Muscle of back (tissue), 11 donors: Measurements from ENCODE around the gene WDR45B. TPM values are rescaled to one million over a fixed set of nuclear protein-coding genes. Genes with fewer than 3 reads are reported as not detected.
A peak's percentile ranks its signal among the peaks of the same experiment; 100 is the strongest.
"Not testable (repeated sequence)": the region's sequence is repeated elsewhere in the genome, so short reads cannot be mapped to it uniquely, and the experiment has no call there.

Source experiments
- DNase-seq, 3 donors: peaks; one replicate each; pipeline versions ENCODE4 v3.0.0 to v3.0.0-alpha.2; 2013
- polyA plus RNA-seq, 10 donors: library from polyadenylated mRNA; unstranded; fragments of 120-200 nt; gene quantifications; one replicate each; pipeline ENCODE4 v1.2.1, GENCODE V29; 2013; ENCODE audit not compliant: insufficient read length in 10 of 10

Gene WDR45B
- polyA plus RNA-seq, 10 donors = 51.5 to 71.7 (median 58.3) TPM

DNA sequence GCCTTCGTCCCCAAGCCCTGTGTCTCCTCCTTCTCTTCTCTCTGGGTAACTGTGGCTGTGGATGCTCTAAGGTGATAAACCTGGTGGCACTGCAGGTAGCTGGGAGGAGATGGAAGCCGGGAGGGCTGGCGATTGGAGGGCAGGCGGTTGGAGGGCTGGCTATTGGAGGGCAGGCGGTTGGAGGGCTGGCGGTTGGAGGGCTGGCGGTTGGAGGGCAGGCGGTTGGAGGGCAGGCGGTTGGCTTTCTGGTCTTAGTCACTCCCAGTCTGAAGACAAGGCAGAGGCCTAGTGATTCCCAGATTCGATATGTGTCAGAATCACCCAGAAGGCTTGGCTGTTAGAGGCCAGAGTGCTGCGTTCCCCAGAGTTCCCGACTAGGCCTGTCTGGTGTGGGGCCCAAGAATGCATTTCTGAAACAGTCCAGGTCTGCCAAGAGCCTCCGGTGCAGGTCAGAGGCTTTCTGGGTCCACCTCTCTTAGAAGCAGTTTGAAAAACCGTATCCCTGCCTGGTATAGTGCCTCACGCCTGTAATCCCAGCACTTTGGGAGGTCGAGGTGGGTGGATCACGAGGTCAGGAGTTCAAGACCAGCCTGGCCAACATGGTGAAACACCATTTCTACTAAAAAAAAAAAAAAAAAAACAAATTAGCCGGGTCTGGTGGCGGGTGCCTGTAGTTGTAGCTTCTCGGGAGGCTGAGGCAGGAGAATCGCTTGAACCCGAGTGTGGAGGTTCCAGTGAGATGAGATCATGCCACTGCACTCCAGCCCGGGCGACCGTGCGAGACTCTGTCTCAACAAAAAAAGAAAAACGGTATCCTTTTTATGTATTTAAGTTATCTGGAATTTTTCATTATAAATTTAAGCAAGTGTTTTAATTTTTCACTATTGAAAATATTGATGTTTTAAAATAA lies 59.7 kb downstream of the WDR45B start:
- no peak for DNase-seq

DNA sequence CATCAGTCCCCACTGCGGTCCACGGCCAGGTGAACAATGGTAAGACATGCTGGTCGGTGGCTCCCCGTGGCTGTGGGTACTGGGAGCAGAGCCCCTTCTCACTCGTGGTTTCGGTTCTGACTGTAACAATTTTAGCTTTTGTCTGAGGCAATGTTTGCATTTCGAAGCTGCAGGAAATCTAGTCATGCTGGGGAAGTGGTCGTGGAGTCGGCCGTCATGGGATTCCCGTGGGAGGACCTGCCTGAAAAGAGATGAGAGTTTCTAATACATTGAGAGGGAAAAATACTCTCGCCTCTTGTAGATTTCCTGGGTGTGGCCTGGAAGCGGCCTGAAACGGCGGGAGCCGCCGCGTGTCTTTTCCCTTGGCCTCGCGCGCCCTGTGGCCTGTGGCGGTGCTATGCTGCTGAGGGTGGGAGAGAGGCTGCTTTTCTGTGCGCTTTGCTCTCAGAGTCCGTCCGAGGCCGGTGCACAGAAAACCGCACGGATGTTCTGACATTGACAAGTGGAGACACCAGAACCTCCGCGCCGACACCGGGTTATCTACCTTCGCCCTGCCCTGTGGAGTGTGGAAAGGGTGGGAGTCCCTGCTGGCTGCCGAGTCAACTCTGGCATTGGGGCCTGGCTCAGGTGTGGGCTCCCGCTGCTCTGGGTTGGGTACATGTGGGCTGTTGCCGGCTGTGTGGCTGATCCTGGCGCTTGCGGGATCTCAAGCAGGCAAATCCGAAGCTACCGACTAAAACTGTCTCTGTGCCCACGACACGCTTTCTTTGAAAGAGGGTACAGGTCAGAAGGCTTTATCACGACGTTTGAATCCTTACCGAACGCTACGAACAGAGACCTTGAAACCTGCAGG lies 60.8 kb downstream of the WDR45B start:
- no peak for DNase-seq

DNA sequence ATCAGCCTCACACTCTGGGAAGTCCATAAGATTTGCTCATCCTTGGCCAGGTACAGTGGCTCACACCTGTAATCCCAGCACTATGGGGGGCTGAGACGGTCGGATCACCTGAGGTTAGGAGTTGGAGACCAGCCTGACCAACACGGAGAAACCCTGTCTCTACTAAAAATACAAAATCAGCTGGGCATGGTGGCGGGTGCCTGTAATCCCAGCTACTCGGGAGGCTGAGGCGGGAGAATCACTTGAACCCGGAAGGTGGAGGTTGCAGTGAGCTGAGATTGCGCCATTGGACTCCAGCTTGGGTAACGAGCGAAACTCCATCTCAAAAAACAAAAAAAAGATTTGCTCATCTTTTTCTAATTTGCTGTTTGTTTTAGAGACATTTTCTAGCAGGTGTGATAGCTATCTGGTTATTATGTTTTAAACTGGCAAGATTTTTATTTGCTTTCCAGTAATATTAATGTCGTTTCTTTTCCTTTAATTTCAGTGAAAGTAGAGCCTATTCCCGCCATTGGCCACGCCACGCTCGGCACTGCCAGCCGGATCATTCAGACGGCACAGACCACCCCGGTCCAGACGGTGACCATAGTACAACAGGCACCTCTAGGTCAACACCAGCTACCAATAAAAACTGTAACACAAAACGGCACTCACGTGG lies 61.5 kb downstream of the WDR45B start:
- DNase-seq = no peak

DNA sequence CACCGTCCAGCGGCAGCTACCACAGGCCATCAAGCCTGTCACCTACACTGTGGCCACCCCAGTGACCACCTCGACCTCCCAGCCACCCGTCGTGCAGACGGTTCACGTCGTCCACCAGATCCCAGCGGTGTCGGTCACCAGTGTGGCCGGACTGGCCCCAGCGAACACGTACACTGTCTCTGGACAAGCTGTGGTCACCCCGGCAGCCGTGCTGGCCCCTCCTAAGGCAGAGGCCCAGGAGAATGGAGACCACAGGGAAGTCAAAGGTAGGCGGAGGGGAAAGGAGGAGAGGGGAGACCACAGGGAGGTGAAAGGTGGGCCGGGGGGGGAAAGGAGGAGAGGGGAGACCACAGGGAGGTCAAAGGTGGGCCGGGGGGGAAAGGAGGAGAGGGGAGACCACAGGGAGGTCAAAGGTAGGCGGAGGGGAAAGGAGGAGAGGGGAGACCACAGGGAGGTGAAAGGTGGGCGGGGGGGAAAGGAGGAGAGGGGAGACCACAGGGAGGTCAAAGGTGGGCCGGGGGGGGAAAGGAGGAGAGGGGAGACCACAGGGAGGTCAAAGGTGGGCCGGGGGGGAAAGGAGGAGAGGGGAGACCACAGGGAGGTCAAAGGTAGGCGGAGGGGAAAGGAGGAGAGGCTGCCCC lies 62.2 kb downstream of the WDR45B start:
- DNase-seq = not testable (repeated sequence)

DNA sequence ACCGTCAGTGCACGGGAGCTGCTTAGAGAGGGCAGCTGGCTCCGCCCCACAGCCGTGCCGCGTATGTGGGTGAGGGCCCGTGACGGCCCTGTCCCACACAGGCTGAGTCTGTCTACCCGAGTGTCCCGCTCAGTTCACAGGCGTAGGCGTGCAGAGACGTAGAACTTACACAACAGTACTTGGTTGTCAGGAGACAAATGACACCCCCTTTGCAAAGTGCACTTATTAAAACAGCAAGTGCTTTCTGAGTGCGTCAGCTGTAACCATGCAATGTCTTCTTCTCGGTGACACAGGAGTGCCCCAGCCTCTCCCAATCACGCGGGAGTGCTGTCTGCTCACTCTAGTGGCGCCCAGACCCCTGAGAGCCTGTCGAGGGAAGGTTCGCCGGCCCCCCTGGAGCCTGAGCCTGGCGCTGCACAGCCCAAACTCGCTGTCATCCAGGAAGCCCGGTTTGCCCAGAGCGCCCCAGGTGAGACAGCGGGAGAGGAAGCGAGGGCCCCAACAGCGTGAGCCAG lies 64.5 kb downstream of the WDR45B start:
- no peak for DNase-seq

DNA sequence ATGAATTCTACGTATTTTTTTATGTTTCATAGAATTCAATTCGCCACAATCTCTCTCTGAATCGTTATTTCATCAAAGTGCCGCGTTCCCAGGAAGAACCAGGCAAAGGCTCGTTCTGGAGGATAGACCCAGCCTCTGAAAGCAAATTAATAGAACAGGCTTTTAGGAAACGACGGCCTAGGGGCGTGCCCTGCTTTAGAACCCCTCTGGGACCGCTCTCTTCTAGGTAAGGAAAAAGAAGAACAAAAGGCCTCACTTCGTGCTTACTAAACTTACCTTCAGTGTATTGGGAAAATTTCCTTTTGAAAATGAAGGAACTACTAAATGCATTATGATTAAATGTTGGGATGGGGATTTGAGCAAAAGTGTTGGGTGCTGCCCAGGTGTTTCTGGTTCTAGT lies 65.5 kb downstream of the WDR45B start:
- DNase-seq = no peak

DNA sequence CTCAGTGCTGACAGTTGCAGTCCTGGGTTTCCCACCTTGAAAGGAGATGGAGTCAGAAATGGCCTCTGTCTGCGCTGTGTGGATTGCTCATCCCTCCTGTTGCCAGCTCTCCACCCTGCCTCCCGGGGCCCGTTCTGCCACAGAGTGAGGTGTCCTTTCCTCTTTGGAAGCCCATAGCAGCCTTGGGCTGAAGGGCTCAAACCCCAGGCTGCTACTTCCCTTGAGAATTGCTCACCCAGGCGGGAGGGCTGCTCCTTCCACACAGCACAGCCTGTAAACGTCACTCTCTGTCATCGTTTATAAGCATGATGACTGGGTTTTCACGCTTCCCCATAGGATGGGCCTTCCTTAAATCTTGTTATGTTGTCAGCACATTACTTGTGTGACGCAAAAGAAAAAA lies 66.0 kb downstream of the WDR45B start:
- no peak for DNase-seq

DNA sequence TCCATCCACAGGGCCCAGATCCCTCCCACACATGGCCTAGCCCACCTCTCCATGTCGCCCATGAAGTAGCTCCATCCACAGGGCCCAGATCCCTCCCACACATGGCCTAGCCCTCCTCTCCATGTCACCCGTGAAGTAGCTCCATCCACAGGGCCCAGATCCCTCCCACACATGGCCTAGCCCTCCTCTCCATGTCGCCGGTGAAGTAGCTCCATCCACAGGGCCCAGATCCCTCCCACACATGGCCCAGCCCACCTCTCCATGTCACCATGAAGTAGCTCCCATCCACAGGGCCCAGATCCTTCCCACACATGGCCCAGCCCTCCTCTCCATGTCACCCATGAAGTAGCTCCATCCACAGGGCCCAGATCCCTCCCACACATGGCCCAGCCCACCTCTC lies 68.3 kb downstream of the WDR45B start:
- not testable (repeated sequence) for DNase-seq

DNA sequence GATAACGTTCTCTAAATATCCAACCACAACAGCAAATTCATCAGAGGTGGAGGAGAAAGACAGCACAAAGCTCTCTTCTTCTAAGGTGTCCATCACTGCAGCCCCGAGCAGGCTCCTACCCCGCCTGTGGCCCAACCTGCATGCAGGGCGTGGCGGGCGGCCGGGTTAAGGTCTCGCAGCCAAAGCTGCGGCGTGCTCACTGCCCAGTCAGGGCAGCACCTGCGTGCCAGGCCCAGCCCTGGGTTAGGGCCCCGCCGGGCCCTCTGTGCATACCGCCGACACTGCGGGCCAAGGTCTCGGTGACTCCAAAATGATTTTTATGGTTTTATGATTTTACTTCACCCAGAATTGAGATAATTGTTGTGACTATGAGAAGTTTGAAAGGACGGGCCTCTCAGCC lies 70.9 kb downstream of the WDR45B start:
- no peak for DNase-seq

DNA sequence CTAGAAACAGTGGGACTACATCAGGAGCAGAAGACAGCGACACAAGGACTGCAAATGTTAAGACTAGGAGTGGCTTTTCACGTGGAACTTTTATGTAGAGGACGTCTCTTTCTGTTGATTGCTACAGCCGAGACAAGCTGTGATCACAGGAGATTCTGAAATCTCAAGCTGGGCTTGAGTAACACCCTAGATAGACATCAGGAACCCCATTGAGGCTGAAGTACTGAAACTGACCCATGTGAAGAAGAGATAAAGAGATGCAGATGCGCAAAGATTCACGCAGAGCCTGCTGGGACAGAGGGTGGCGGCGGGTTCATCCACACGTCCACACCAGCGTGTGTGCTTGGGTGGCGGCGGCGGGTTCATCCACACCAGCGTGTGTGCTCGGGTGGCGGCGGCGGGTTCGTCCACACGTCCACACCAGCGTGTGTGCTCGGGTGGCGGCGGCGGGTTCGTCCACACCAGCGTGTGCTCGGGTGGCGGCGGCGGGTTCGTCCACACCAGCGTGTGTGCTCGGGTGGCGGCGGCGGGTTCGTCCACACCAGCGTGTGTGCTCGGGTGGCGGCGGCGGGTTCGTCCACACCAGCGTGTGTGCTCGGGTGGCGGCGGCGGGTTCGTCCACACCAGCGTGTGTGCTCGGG lies 72.5 kb downstream of the WDR45B start:
- DNase-seq = not testable (repeated sequence)

DNA sequence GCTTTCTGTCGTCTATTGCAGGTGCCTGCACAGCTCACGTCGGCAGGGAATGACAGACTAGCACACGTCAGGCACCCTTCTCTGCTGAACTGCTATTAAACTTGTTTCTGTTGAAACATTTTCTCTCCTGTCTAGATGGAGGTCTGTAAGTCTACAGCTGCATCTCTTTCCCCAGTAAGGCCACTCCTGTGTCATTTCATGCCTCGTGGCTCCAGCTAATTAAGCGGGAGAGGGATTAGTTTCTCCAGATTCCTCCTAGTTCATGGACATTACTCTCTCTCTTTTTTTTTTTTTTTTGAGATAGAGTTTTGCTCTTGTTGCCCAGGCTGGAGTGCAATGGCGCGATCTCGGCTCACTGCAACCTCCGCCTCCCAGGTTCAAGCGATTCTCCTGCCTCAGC lies 74.2 kb downstream of the WDR45B start:
- DNase-seq = no peak

DNA sequence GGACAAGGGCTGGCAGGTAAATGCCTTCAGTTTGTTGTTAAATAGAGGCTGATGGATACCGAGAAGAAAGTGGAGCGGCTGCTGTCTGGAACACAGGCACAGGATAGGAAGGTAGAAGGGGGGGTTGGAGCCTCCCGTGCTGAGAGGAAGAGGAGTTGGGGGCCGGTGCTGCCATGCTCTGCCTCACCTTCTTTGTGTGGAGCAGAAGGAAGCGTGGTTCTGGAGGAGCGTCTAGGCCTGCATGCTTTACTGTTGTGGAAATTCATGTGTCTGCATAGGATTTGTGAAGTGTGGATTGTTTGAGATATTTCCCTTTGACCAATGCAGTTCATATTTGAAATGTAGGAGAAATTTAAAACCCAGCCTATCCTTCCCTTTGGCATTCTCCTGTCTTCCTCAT lies 76.4 kb downstream of the WDR45B start:
- DNase-seq = no peak

DNA sequence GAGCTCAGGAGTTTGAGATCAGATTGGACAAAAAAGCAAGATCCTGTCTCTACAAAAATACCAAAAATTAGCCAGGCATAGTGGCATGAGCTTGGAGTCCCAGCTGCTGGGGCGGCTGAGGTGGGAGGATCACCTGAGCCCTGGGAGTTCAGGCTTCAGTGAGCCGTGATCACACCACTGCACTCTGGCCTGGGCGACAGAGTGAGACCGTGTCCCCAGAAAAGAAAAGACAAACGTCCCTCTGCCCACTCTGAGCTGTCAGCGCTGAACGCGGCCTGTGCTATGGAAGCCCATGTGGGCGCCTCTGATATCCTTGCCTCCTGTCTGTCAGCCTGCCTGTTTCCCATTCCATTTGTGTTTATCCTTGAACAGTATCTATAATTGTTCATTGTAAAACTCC lies 78.0 kb downstream of the WDR45B start:
- no peak for DNase-seq

DNA sequence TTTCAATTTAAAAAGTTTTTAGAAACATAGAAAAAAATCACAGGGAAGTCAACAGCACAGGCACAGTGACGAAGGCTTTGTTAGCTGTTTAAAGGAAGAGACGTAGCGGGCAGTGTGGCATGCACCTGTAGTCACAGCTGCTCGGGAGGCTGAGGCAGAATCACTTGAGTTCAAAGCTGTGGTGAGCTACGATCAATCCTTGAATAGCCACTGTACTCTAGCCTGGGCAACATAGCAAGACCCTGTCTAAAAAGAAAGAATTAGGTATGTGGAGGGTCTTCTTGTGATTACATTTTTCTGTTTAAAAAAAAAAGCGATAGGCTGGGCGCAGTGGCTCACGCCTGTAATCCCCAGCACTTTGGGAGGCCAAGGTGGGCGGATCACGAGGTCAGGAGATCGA lies 78.6 kb downstream of the WDR45B start:
- no peak for DNase-seq

DNA sequence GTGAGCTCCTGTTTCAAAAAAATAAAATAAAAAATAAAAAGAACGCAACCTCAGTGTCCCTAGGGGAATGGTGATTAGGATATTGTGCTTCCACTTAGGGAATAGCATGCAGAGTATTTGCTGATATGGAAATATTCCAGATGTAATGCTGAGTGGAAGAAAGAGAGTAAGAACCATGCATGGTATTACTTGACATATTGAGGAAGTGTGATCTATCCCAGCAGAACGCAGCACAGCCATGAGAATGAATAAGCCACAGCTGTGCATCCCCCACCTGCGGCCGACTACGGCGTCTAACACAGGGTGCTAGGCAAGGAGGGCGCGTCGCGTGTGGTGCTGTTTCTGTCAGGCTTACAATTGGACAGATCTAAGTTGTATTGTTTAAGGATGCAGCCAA lies 79.2 kb downstream of the WDR45B start:
- DNase-seq = no peak

DNA sequence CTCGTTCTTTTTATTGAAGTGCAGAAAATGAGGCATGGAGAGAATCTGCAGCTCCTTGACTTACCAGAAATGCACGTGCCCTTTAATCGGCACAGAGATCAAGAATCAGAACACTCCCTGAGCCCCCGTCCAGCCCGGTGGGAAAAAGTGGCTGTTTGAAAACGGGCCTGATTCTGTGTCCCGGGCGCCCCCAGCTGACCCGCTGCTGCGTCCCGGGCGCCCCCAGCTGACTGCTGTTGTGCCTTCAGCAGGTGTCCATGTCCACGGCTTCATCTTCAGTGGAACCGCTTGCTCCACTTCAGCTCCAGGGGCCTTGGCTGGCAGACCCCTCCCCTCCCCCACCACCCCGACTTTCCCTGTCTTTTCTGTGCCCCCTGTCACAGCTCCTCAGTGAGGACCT lies 81.0 kb downstream of the WDR45B start:
- DNase-seq = no peak

DNA sequence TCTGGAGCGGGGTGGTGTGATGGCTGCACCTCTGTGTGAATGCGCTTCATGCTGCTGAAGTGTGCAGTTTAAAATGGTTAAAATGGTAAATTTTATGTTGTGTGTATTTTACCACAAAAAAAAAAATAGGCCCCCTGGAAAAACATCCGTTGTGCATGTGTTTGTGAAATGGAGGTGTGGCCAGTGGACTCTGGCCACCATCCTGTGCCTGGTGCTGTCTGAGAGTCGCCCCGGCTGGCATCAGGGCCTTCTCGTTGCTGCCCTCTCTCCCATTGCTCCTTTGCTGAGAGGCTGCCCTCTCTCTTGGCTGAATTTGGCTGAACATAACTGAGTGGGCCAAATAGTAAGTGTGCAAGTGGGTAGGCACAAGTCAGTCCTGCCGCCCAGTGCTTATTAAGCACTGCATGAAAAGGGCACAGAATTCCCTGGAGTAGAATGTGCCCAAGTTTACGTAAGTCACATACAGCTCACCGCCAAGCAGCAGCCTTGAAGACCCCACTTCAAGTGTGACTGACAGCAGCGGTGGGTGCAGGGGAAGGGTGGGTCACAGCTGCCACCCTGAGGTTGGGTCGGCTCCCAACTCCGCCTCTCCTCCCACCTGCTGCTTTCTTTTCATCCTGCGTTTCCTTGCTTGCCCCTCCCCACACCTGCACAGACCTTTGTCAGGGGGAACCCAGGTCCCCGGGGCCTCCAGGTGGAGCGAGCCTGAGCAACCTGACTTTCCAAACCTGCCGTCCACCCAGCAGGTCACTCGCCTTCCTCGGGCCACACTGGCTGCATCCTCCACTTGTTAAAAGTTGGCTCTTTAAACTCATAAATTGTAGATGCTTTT lies 81.9 kb downstream of the WDR45B start:
- no peak for DNase-seq

DNA sequence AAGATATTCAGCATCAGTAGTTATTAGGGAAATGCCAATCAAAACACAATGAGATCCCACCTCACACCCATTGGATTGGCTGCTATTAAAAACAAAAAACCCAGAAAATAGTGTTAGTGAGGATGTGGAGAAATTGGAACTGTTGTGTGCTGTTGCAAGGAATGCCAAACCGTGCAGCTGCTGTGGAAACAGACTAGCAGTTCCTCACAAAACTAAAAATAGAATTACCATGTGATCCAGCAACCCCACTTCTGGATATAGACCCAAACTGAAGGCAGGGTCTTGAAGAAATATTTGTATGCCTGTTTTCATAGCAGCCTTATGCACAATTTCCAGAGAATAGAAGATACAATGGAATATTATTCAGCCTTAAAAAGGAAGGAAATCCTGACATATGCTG lies 82.7 kb downstream of the WDR45B start:
- peak; percentile 61 to 81 (median 69) for DNase-seq
